Stimulated activated CD8-positive, alpha-beta memory T cell treated with anti-CD3 and anti-CD28 coated beads, Interleukin-12 subunit alpha, Interleukin-12 subunit beta, amount 100 ng/mL, for 24 hours (primary cell): Measurements from ENCODE around the gene SH3PXD2A.

Source experiments
- DNase-seq: peaks from one replicate; pipeline ENCODE4 v3.0.0-alpha.2; 2020; ENCODE audit errors: extremely low read depth

SH3PXD2A gene

DNA sequence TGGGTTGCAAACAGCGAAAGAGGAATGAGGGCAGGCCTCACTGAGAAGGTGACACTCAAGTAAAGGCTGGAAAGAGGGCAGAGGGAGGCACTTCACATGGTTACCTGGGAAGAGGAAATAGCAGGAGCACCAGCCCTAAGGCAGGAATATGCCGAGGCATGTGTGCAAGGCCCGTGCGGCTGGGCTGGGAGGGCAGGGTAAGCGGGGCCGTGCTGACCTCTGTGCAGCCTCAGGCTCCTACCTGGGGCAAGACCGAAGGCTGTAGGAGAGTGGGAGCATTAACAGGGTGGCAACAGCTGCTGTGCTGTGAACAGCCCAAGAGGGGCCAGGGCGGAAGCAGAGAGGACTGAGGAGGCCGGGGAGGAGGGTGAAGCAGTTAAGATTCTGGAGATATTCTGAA lies 24.0 kb upstream of the SH3PXD2A start:
- DNase-seq: no peak

DNA sequence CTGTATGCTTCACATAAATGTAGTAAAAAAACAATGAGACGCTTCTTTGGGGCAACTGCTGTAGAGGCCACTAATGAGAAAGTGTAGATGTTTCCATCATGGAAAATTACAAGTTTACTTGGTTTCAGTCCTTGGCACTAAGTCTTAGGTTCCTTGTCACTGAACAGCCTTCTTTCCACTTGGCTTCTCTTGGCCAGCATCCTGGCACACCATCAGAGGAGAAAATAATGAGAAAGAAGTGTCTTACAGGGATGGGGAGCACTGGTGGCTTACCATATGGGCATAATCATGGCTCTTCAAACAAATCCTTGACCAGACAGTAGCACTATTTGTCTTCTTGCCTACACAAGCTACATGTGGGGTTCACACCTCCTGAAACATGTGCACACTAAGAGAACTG lies 22.5 kb upstream of the SH3PXD2A start:
- DNase-seq: no peak

DNA sequence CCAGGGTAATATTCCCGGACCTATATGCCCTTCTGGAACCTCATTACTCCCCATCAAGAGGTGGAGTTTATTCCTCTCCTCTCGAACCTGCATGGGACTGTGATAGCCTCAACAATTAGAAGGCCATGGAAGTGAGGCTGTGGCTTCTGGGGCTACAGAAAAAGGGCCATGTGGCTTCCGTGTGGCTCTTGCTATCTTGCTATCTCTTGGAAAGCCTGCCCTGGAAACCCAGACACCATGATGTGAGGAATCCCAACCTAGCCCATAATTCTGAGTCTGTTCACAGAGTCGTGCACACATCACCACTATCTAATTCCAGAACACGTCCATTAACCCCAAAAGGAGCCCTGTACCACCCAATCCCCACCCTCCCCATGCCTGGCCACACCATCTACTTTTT lies 20.8 kb upstream of the SH3PXD2A start:
- DNase-seq: no peak

- DNase-seq: no peak
These were observed 19.4 kb upstream of the SH3PXD2A start for GRCh38 chr10:103874730-103875129.

- no peak for DNase-seq
These were observed 17.0 kb upstream of the SH3PXD2A start for GRCh38 chr10:103872137-103872931.

DNA sequence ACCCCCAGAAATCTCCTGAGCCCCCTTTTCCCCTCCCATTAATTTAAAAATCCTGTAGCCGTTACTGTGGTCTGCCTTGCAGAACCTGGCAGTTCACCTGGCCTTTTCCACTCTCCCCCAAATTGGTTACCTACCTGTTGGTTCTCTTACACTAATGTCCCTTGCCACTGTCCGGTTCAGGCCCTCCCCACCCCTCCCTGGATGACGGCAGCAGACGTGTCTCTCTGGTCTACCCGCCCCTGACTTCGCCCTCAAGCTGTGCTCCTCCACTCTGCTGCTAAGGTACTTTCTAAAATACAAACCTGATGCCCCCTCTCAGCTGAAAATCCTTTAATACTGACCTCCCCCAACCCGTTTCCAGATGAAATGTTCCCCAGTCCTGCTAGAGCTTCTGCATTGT lies 15.6 kb upstream of the SH3PXD2A start:
- no peak for DNase-seq

DNA sequence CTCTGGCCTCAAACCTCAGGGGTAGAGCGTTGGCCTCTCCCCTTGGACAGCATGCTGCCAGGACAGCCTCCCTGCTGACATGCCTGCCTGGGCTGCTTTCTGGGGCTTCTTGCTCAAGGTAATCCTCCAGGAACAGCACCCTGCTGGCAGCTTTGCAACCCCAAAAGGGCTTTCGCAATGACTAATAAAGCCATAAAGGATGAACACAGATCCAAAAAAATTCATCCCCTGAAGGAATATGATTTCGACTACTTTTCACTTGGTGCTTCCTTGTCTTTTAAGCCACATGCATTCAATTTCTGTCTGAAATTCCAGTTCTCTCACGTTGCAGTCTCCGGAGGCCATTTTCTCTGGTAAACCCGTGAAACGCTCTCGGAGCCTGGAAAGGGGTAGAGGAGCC lies 15.1 kb upstream of the SH3PXD2A start:
- DNase-seq: no peak

- DNase-seq: no peak
These were observed 14.0 kb upstream of the SH3PXD2A start for GRCh38 chr10:103869336-103869735.

- DNase-seq: no peak
These were observed 12.8 kb upstream of the SH3PXD2A start for GRCh38 chr10:103868200-103868599.

DNA sequence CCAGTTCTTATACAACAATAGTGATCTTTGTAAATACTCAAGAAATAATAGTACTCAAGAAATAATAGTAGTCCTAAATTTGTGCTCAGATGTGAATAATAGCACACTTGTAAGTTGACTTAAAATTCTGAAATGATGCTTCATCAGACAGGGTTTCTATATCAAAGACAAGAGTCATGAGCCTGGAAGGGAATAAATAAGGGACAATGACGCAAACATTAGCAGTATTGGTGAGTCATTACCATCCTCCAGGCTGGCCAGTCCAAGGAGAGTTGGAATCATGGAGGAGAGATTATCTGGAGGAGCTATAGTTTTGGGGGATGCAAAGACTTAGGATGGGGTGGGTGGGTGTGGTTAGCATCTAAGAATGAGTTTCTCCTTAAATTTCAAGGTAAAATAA lies 6.1 kb upstream of the SH3PXD2A start:
- no peak for DNase-seq

DNA sequence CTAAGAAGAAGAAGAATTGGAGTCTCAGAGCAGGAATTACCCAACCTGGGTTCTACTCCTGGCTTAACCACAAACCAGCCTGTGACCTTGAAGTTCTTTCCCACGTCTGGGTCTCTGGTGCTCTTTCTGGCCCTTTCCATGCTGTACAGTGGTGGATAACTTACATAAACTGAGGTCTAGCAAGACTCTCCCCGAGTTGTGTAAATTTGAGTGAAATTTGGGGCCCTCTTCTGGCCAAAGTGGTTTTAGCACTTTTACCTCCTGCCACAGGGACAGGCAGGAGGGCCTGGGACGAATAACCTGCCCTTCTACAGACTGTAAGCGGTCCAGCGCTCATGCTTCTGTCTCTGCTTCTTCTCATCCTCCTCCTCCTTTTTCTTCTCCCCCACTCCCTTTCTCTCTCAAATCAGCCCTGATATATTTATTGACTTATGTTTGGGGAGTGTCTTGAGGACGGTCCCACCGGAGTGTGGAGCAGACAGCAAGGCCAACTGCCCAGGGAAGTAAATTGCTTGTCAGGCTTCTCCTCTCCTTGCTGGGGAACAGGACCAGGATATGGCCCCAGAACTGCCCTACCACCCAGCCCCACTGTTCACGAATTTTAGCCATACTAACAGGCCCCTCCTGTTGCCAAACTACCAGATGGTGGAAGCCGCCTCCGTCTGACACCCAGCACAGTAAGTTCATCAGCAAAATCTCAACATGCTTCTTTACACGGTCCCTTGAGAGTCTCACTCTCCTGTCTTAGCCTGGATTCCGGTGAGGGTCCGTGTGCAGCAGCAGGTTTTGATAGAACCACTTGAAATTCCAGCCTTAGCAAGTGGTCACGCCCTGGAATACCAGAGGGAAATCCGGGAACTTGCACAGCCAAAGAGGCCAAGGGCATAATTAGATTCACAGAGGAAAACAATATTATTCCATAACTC lies 4.0 kb upstream of the SH3PXD2A start:
- DNase-seq: no peak

- no peak for DNase-seq
These were observed 3.0 kb upstream of the SH3PXD2A start for GRCh38 chr10:103858360-103858759.

GRCh38 chr10:103856797-103857170 lies 1.4 kb upstream of the SH3PXD2A start:
- no peak for DNase-seq

GRCh38 chr10:103855852-103856796 lies 748 bp upstream of the SH3PXD2A start:
- DNase-seq: no peak

- DNase-seq: no peak
These were observed 537 bp downstream of the SH3PXD2A start for GRCh38 chr10:103854686-103855391.

- DNase-seq: no peak
These were observed 1.1 kb downstream of the SH3PXD2A start for GRCh38 chr10:103854265-103854685.

GRCh38 chr10:103853428-103854264 lies 1.7 kb downstream of the SH3PXD2A start:
- DNase-seq: no peak

GRCh38 chr10:103852856-103853255 lies 2.5 kb downstream of the SH3PXD2A start:
- DNase-seq: no peak

- DNase-seq: no peak
These were observed 3.1 kb downstream of the SH3PXD2A start for GRCh38 chr10:103852189-103852711.

GRCh38 chr10:103851261-103851660 lies 4.1 kb downstream of the SH3PXD2A start:
- no peak for DNase-seq
